ENCODE measurements around the gene EFTUD2.

GRCh38 chr17:44918006-44918405 is 18.8 kb upstream of the EFTUD2 start:
- TF ChIP-seq TSHZ2 (CRISPR knock-in tag; IDR thresholded peaks at IDR 0.05) (no peak), OSR1 (CRISPR knock-in tag; IDR thresholded peaks at IDR 0.05) (no peak), PATZ1 (CRISPR knock-in tag; IDR thresholded peaks at IDR 0.05; ENCODE audit: borderline replicate concordance) (no peak), ZNF8 (CRISPR knock-in tag; IDR thresholded peaks at IDR 0.05) (no peak)

Measured in SK-N-SH treated with all-trans-retinoic acid at 6 μM for 48 hours (cell line).